HepG2 (cell line): ENCODE results near the gene CAV3. TPM values are rescaled to one million over a fixed set of nuclear protein-coding genes. Genes with fewer than 3 reads are reported as not detected.

Source experiments
- ATAC-seq: fragments of 200-7000 bp; cut with Tn5 transposase; 3 replicates; pipeline ENCODE4 v1.9.1; 2020; ENCODE audit warnings: mild to moderate bottlenecking, moderate library complexity
- BruUV-seq: library from RNA; stranded (reverse); fragments of 400-500 nt; replicated peaks from 2 replicates; lab custom pipeline; 2021; lab: Mats Ljungman, UMichigan
- CTCF ChIA-PET: fragments of 300-600 bp; formaldehyde crosslinking; extraction: SDS; loops from one replicate; lab custom pipeline; 2021; ENCODE audit warnings: low total read pairs, inconsistent platforms, low intra/inter-chr PET ratio; lab: Yijun Ruan, JAX
- POLR2A ChIA-PET: fragments of 350-600 bp; sonication (Branson Sonifier 250); formaldehyde crosslinking; loops from one replicate; lab custom pipeline; 2020; ENCODE audit warnings: antibody characterized with exemption, inconsistent platforms; lab: Yijun Ruan, JAX
- DNase-seq: peaks from one replicate; pipeline ENCODE4 v3.0.0-alpha.2; 2015; ENCODE audit warnings: low spot score
- FAIRE-seq: peaks from 3 replicates; lab custom pipeline; 2011; peaks lifted over from hg19 to GRCh38; lab: Jason Lieb, UNC
- H2AFZ ChIP-seq: one replicate; pipeline ENCODE4 v1.6.1; 2011; ENCODE audit warnings: low read length, inconsistent platforms
- H3K27ac ChIP-seq: fragments of 300-600 bp; 3 replicates; pipeline ENCODE4 v1.8.0; 2011; ENCODE audit warnings: mixed run types, mild to moderate bottlenecking, mixed read lengths, low read length, inconsistent platforms; ENCODE audit not compliant: insufficient read depth; ENCODE audit errors: extremely low read length
- H3K27me3 ChIP-seq, 2 experiments: fragments of 200-600 bp in 1 of 2; 2 replicates in 1 of 2; 3 replicates in 1 of 2; pipeline versions ENCODE4 v1.6.0 to v1.8.0; 2011; ENCODE audit warnings: low read length in 2 of 2, mild to moderate bottlenecking in 2 of 2, moderate library complexity in 2 of 2, inconsistent platforms in 1 of 2; ENCODE audit not compliant: insufficient read depth in 2 of 2, control insufficient read depth in 1 of 2
- H3K36me3 ChIP-seq, 2 experiments: fragments of 200-600 bp in 1 of 2; replicated peaks in 1 of 2; 2 replicates in 1 of 2; 3 replicates in 1 of 2; pipeline versions ENCODE4 v1.5.1 to v1.8.0; 2011; ENCODE audit warnings: low read length in 2 of 2, inconsistent platforms in 1 of 2; ENCODE audit not compliant: insufficient read depth in 2 of 2, control insufficient read depth in 1 of 2
- H3K4me1 ChIP-seq: 2 replicates; pipeline ENCODE4 v1.5.1; 2012; ENCODE audit warnings: low read length, inconsistent platforms; ENCODE audit not compliant: insufficient read depth
- H3K4me2 ChIP-seq: 2 replicates; pipeline ENCODE4 v1.6.0; 2011; ENCODE audit warnings: low read depth, low read length, inconsistent platforms
- H3K4me3 ChIP-seq, 3 experiments: fragments of 200-600 bp in 1 of 3; sonication (generic), shearing (Covaris generic) in 1 of 3; replicated peaks in 1 of 3; 2 replicates each; pipeline ENCODE4 v1.5.1; 2011 to 2016; ENCODE audit warnings: low read length in 3 of 3, inconsistent platforms in 2 of 3, low read depth in 2 of 3, mild to moderate bottlenecking in 2 of 3, control low read depth in 1 of 3, mixed read lengths in 1 of 3; ENCODE audit not compliant: insufficient read depth in 1 of 3
- H3K79me2 ChIP-seq: one replicate; pipeline ENCODE4 v1.6.1; 2011; ENCODE audit warnings: low read length, inconsistent platforms; ENCODE audit not compliant: insufficient read depth
- H3K9ac ChIP-seq: 2 replicates; pipeline ENCODE4 v1.6.0; 2011; ENCODE audit warnings: mild to moderate bottlenecking, low read depth, low read length, inconsistent platforms; ENCODE audit not compliant: insufficient read depth
- H3K9me3 ChIP-seq: 2 replicates; pipeline ENCODE4 v1.5.1; 2012; ENCODE audit warnings: mild to moderate bottlenecking, low read length
- H4K20me1 ChIP-seq: 2 replicates; pipeline ENCODE4 v1.6.0; 2011; ENCODE audit warnings: inconsistent platforms, mild to moderate bottlenecking, low read length, moderate library complexity; ENCODE audit not compliant: insufficient read depth
- NFYB ChIP-seq: sonication (generic); formaldehyde crosslinking; IDR thresholded peaks from 2 replicates; pipeline ENCODE4 v1.4.0; 2020; ENCODE audit warnings: missing genetic modification reagents
- ZMYM3 ChIP-seq: sonication (generic); formaldehyde crosslinking; IDR thresholded peaks from 2 replicates; pipeline ENCODE4 v1.5.1; 2020; ENCODE audit warnings: mild to moderate bottlenecking, missing genetic modification reagents
- ZNF547 ChIP-seq: sonication (generic); formaldehyde crosslinking; IDR thresholded peaks from 2 replicates; pipeline ENCODE4 v1.5.1; 2020; ENCODE audit warnings: mild to moderate bottlenecking, missing genetic modification reagents
- ZNF691 ChIP-seq: sonication (generic); formaldehyde crosslinking; IDR thresholded peaks from 2 replicates; pipeline ENCODE4 v1.4.0; 2020; ENCODE audit warnings: missing genetic modification reagents, low read depth, mild to moderate bottlenecking, borderline replicate concordance
- ZNF768 ChIP-seq: sonication (generic); formaldehyde crosslinking; IDR thresholded peaks from 2 replicates; pipeline ENCODE4 v1.4.0; 2020; ENCODE audit warnings: missing genetic modification reagents
- WGBS: methylation state at CpG from one replicate; pipeline ENCODE4 v1.1.6; 2017; ENCODE audit warnings: low lambda C conversion rate; 5-methylcytosine and 5-hydroxymethylcytosine counted together
- in situ Hi-C: cut with HindIII; loops from 2 replicates; pipeline ENCODE4 v1.10.0; 2017; ENCODE audit warnings: low pct_unique_long_range_greater_than_20kb; ENCODE audit not compliant: extremely low pct_ligation_motif_present
- intact Hi-C: fragments of 100-400 bp; cut with micrococcal nuclease; formaldehyde crosslinking; loops from one replicate; pipeline ENCODE4 v1.10.0; 2022; ENCODE audit not compliant: unreplicated experiment
- polyA plus RNA-seq, 8 experiments: library from polyadenylated mRNA; depleted of rRNA in 3 of 8; stranded (reverse) in 7 of 8; unstranded in 1 of 8; fragments of >200 nt; fragmentation: Illumina TruSeq in 4 of 8; extraction: Trizol in 4 of 8; gene quantifications; 2 replicates each; pipeline versions ENCODE4 v1.2.1 to v1.2.3, GENCODE V29; 2011 to 2016; ENCODE audit warnings: low read depth in 4 of 8, missing spikeins in 1 of 8, mixed read lengths in 1 of 8; ENCODE audit not compliant: insufficient read depth in 1 of 8
- total RNA-seq, 5 experiments: library from RNA; depleted of rRNA; stranded (reverse); fragments of >200 nt; fragmentation: Illumina TruSeq; extraction: Trizol; gene quantifications; 2 replicates each; pipeline ENCODE4 v1.2.3, GENCODE V29; 2016; ENCODE audit warnings: low read depth in 1 of 5

Gene CAV3
- total and polyA plus RNA-seq, 2 of the 13 experiments (the other 11 are each of a cell fraction or from before 2014, with no cell fraction given): not detected

GRCh38 chr3:8764528-8764927 is 30.9 kb downstream of the CAV3 start:
- in situ Hi-C loops (no loop called here), intact Hi-C loops (no loop called here)
- TF ChIP-seq ZNF547 (CRISPR knock-in tag): no peak
- no peak for TF ChIP-seq NFYB (CRISPR knock-in tag)
- H3K9me3 ChIP-seq: no peaks in the 10 kb centered on the region
- ATAC-seq (no peak), FAIRE-seq (no peak), DNase-seq (no peak)
- no peak overlapping the region for H3K27ac ChIP-seq
- H4K20me1 ChIP-seq: no peaks in the 10 kb centered on the region
- no TSS peak for BruUV-seq
- no peaks in the 10 kb centered on the region for H3K79me2 ChIP-seq
- no peak overlapping the region for H2AFZ ChIP-seq
- ChIA-PET CTCF (no interaction called here), POLR2A (no interaction called here)
- H3K4me2 ChIP-seq: no peak overlapping the region
- no peak overlapping the region for H3K4me3 ChIP-seq
- peaks cover 35% of the 10 kb centered on the region for H3K4me1 ChIP-seq
- 68% methylated on average over 5 of the region's 6 CpGs for WGBS
- H3K9ac ChIP-seq: no peak overlapping the region
- no peaks in the 10 kb centered on the region for H3K36me3 ChIP-seq
- H3K27me3 ChIP-seq: peaks cover 0 to 21% of the 10 kb centered on the region in 2 experiments; a peak in 3 of 5 replicates

GRCh38 chr3:8765528-8765927 is 31.9 kb downstream of the CAV3 start:
- ATAC-seq: no peak
- TF ChIP-seq ZNF691 (no peak), ZNF768 (CRISPR knock-in tag) (peak; percentile 95), ZMYM3 (CRISPR knock-in tag) (peak; percentile 72; the same call in 1 of the 2 replicates)
- Histone ChIP-seq H3K9ac (no peak overlapping the region), H3K36me3 (no peaks in the 10 kb centered on the region), H3K4me2 (no peak overlapping the region), H3K4me3 (no peak overlapping the region), H3K4me1 (peaks cover 38% of the 10 kb centered on the region), H3K27me3 (peaks cover 0 to 15% of the 10 kb centered on the region in 2 experiments; a peak in 2 of 5 replicates), H4K20me1 (no peaks in the 10 kb centered on the region), H3K27ac (no peak overlapping the region), H3K9me3 (no peaks in the 10 kb centered on the region), H3K79me2 (no peaks in the 10 kb centered on the region), H2AFZ (no peak overlapping the region)
- no peak for DNase-seq
- intact Hi-C loops: no loop called here
- in situ Hi-C loops: no loop called here
- 10% methylated on average over 3 of the region's 4 CpGs for WGBS
- POLR2A ChIA-PET: no interaction called here
- FAIRE-seq: no peak
- no TSS peak for BruUV-seq
- CTCF ChIA-PET: no interaction called here
